ENCODE measurements around the gene PDZD7. TPM values are rescaled to one million over a fixed set of nuclear protein-coding genes. Genes with fewer than 3 reads are reported as not detected.
A peak's percentile ranks its signal among the peaks of the same experiment; 100 is the strongest.

PDZD7 gene
- total RNA-seq, 4 donors from 2014 or later: under 0.01 to 1.3 (median 0.61) TPM; not detected in 1

DNA sequence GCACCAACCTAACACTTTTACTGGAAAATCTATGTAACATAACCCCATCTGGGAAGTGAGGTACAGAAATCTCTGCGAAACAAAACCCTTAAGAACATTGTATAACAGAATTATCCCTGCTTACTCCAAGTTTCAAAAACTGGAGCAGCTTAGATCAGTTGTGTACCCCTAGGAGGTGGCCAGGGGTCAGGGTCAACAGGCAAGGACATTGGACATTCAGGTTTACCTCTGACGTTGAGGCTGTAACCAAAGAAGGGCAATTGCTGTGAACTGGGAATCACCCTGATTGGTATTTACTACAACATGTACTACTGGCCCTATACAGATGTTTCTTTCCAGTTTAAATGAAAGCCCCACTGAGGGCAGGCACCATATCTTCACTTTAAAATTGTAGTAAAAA is 13.2 kb upstream of the PDZD7 start:
- no peak overlapping the region for H3K27ac ChIP-seq
- no peaks in the 10 kb centered on the region for H3K9me3 ChIP-seq
- no peak overlapping the region for H3K4me3 ChIP-seq
- intact Hi-C loops (cut with DNase I; ENCODE audit: low total_unique reads): no loop called here
- peaks cover 10 to 22% of the 10 kb centered on the region in 2 donors for H3K27me3 ChIP-seq
- no peaks in the 10 kb centered on the region for H3K36me3 ChIP-seq
- H3K4me1 ChIP-seq: peaks cover 0 to 5% of the 10 kb centered on the region in 2 donors
- DNase-seq: no peak
- TF ChIP-seq POLR2A (IDR thresholded peaks at IDR 0.05): no peak
- TF ChIP-seq CTCF (IDR thresholded peaks at IDR 0.05): no peak

DNA sequence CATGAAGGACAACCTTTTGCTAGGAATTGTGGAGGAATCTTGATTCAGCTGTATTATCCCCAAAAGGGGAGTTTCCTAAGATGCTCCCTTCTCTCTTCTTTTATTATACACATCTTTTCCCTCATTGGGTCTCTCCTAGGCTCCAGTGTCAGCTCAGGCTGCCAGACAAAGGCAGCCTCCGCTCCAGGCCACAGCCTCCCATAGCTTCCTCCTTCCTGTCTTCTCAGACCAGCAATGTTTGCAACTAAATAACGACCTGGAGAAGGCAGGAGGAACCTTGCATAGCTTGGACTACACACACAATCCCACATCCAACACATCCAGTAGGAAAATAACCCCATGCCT is 12.4 kb upstream of the PDZD7 start:
- Histone ChIP-seq H3K4me3 (peak overlapping the region; percentile 38 to 50), H3K9me3 (no peaks in the 10 kb centered on the region), H3K27me3 (peaks cover 4 to 15% of the 10 kb centered on the region in 2 donors), H3K36me3 (no peaks in the 10 kb centered on the region), H3K4me1 (peaks cover 0 to 5% of the 10 kb centered on the region in 2 donors), H3K27ac (peak overlapping the region; percentile 86 to 95)
- TF ChIP-seq CTCF (IDR thresholded peaks at IDR 0.05) (no peak), POLR2A (IDR thresholded peaks at IDR 0.05) (no peak)
- DNase-seq: no peak
- intact Hi-C loops (cut with DNase I; ENCODE audit: low total_unique reads): no loop called here

- intact Hi-C loops (cut with DNase I; ENCODE audit: low total_unique reads): no loop called here
- DNase-seq: peak; percentile 96 to 97
- peak overlapping the region; percentile 86 to 95 for H3K27ac ChIP-seq
- TF ChIP-seq CTCF (IDR thresholded peaks at IDR 0.05): peak in 2 of 4 experiments; percentile 2 to 20
- peak in 1 of 2 donors; percentile 61 for TF ChIP-seq POLR2A (IDR thresholded peaks at IDR 0.05)
- H3K4me3 ChIP-seq: peak overlapping the region; percentile 38 to 50
- H3K9me3 ChIP-seq: no peaks in the 10 kb centered on the region
- H3K4me1 ChIP-seq: peaks cover 0 to 5% of the 10 kb centered on the region in 2 donors
- H3K36me3 ChIP-seq: no peaks in the 10 kb centered on the region
- peaks cover 0 to 9% of the 10 kb centered on the region in 2 donors for H3K27me3 ChIP-seq
Observed at GRCh38 chr10:101042667-101043362, 11.9 kb upstream of the PDZD7 start.

GRCh38 chr10:101042118-101042517 is 11.2 kb upstream of the PDZD7 start:
- H3K36me3 ChIP-seq: no peaks in the 10 kb centered on the region
- DNase-seq: no peak
- H3K27ac ChIP-seq: peak overlapping the region; percentile 86 to 95
- H3K9me3 ChIP-seq: no peaks in the 10 kb centered on the region
- intact Hi-C loops (cut with DNase I; ENCODE audit: low total_unique reads): no loop called here
- H3K4me3 ChIP-seq: peak overlapping the region; percentile 38 to 50
- peaks cover 0 to 5% of the 10 kb centered on the region in 2 donors for H3K4me1 ChIP-seq
- H3K27me3 ChIP-seq: peaks cover 0 to 2% of the 10 kb centered on the region in 2 donors
- TF ChIP-seq POLR2A (IDR thresholded peaks at IDR 0.05) (no peak), CTCF (IDR thresholded peaks at IDR 0.05) (no peak)

- intact Hi-C loops (cut with DNase I; ENCODE audit: low total_unique reads): no loop called here
- DNase-seq: peak; percentile 84 to 89
- Histone ChIP-seq H3K36me3 (no peaks in the 10 kb centered on the region), H3K4me3 (no peak overlapping the region), H3K27ac (peak overlapping the region in 1 of 2 donors; percentile 95), H3K9me3 (no peaks in the 10 kb centered on the region), H3K27me3 (no peaks in the 10 kb centered on the region), H3K4me1 (peaks cover 0 to 5% of the 10 kb centered on the region in 2 donors)
- TF ChIP-seq CTCF (IDR thresholded peaks at IDR 0.05) (peak; percentile 82 to 89 (median 87)), POLR2A (IDR thresholded peaks at IDR 0.05) (no peak)
Observed at GRCh38 chr10:101041252-101041761, 10.4 kb upstream of the PDZD7 start.
